Esophagus (tissue), 2 donors: ENCODE results near the gene SPCS2. TPM values are rescaled to one million over a fixed set of nuclear protein-coding genes. Genes with fewer than 3 reads are reported as not detected.
"Not testable (repeated sequence)": the region's sequence is repeated elsewhere in the genome, so short reads cannot be mapped to it uniquely, and the experiment has no call there.

Source experiments
- H3K27ac ChIP-seq, 2 donors: one replicate each; pipeline ENCODE4 v1.5.1; 2013; ENCODE audit warnings: low read depth in 2 of 2, mild to moderate bottlenecking in 2 of 2, inconsistent platforms in 1 of 2, low read length in 1 of 2, moderate library complexity in 1 of 2
- H3K27me3 ChIP-seq, 2 donors: one replicate each; pipeline ENCODE4 v1.6.1; 2013; ENCODE audit warnings: low read length in 2 of 2, control low read depth in 1 of 2, mild to moderate bottlenecking in 1 of 2; ENCODE audit not compliant: insufficient read depth in 2 of 2, control insufficient read depth in 1 of 2
- H3K36me3 ChIP-seq, 2 donors: one replicate each; pipeline ENCODE4 v1.6.1; 2013; ENCODE audit warnings: low read length in 1 of 2; ENCODE audit not compliant: control insufficient read depth in 2 of 2, insufficient read depth in 2 of 2
- H3K4me1 ChIP-seq, 2 donors: one replicate each; pipeline ENCODE4 v1.6.1; 2013; ENCODE audit warnings: low read length in 1 of 2; ENCODE audit not compliant: control insufficient read depth in 2 of 2, insufficient read depth in 2 of 2
- H3K4me3 ChIP-seq, 2 donors: one replicate each; pipeline ENCODE4 v1.5.1; 2013; ENCODE audit warnings: low read length in 2 of 2, mild to moderate bottlenecking in 2 of 2, low read depth in 1 of 2, moderate library complexity in 1 of 2
- H3K9me3 ChIP-seq, 2 donors: one replicate each; pipeline ENCODE4 v1.6.1; 2013; ENCODE audit warnings: mild to moderate bottlenecking in 2 of 2, low read depth in 1 of 2, low read length in 1 of 2, moderate library complexity in 1 of 2; ENCODE audit not compliant: control insufficient read depth in 2 of 2, insufficient read depth in 1 of 2
- WGBS, 2 donors: extraction: QIAGEN DNeasy Blood & Tissue Kit; methylation state at CpG; one replicate each; pipeline ENCODE4 v1.1.7; 2013; 5-methylcytosine and 5-hydroxymethylcytosine counted together
- polyA plus RNA-seq, 2 donors: library from polyadenylated mRNA; stranded (reverse); fragments of 200-250 nt; gene quantifications; one replicate each; pipeline ENCODE4 v1.2.3, GENCODE V29; 2013
- donor health status: healthy with polysubstance abuse.
- donor health status: Bipolar disorder and iron deficiency.

SPCS2 gene
- polyA plus RNA-seq, 2 donors, result 86.6 to 95.2 TPM

DNA sequence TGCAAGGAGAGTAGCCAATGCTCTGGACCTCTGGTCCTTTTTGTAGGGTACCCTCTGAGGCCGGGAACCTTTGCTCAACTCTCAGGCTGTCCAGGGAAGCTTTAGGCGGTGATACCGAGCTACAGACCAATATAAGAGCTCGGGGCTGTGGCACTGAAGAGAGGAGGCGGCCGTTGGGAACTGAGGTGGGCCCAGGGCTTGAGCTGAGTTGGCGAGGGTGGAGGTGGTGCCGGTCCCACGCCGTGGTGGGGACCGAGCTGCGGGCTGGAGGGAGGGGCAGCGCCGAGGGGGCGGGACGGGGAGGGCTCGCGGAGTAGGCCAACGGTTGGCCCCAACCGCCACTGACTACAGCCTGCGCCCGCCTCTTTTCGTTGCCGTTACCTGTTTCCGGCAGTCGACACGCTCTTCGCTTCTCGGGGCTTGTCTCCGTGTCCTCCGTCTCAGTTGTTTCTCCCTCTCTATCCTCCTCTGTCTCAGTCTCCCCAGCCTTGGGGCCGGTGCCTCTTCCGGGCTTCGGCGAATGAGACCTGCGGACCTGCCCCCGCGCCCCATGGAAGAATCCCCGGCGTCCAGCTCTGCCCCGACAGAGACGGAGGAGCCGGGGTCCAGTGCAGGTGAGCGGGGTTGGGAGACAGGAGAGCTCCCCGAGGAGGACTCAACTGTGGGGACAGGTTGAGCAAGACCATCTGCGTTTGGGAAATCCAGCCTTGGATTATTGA is 39.6 kb downstream of the SPCS2 start, which contains the start of gene NEU3:
Gene NEU3, plus strand, starts transcription at position 393 of the 719 bp plus-strand sequence. Its CDS starts 128 bp downstream, at position 521.
- Histone ChIP-seq H3K36me3 (no peaks in the 10 kb centered on the region), H3K4me1 (peaks cover 0 to 2% of the 10 kb centered on the region in 2 donors), H3K9me3 (no peaks in the 10 kb centered on the region), H3K27me3 (no peaks in the 10 kb centered on the region), H3K4me3 (peak within 1 kb of the TSS; percentile 63 to 83), H3K27ac (peak within 1 kb of the TSS; percentile 60 to 72)
- WGBS, 2 donors, result 0 to 1% methylated on average over 32 to 46 of the region's 46 CpGs

DNA sequence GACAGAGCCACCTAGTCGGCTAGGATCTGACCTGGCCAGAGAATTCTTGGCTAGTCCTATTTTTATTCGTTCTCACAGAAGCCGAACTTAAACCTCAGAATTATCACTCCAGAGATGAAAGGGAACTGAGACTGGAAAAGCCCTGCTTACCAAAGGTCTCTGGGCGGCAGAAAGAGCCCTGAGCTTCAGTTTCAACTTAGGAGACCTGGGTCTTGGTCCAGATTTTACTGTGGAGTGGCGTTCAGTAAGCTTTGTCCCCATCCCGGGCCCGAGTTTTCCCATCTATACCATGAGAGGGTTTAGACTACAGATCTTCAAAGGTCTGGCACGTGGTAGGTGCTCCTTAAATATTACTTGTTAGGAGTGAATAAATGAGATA is 40.2 kb downstream of the SPCS2 start:
- peak overlapping the region; percentile 63 to 83 for H3K4me3 ChIP-seq
- WGBS, 2 donors, result 4 to 5% methylated on average over 8 of the region's 8 CpGs
- H3K9me3 ChIP-seq, result no peaks in the 10 kb centered on the region
- no peaks in the 10 kb centered on the region for H3K27me3 ChIP-seq
- H3K27ac ChIP-seq, result peak overlapping the region in 1 of 2 donors; percentile 72
- peaks cover 0 to 2% of the 10 kb centered on the region in 2 donors for H3K4me1 ChIP-seq
- peaks cover 0 to under 1% of the 10 kb centered on the region in 2 donors for H3K36me3 ChIP-seq

DNA sequence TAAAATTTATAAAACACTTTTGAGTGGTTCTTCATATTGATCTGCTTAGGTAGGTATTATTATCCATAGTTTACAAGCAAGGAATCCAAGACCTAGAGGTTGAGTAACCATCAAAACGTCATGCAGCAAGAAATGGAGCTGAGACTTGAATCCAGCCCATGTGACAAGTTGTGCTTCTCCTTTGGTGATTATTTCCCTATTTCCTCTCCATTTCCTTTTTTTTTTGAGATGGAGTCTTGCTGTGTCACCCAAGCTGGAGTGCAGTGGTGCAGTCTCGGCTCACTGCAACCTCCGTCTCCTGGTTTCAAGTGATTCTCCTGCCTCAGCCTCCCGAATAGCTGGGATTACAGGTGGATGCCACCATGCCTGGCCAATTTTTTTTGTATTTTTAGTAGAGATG is 41.1 kb downstream of the SPCS2 start:
- not testable (repeated sequence) for H3K4me1 ChIP-seq, H3K9me3 ChIP-seq, H3K4me3 ChIP-seq, H3K27ac ChIP-seq, H3K36me3 ChIP-seq, H3K27me3 ChIP-seq
- 91 to 96% methylated on average over 4 of the region's 4 CpGs for WGBS, 2 donors

DNA sequence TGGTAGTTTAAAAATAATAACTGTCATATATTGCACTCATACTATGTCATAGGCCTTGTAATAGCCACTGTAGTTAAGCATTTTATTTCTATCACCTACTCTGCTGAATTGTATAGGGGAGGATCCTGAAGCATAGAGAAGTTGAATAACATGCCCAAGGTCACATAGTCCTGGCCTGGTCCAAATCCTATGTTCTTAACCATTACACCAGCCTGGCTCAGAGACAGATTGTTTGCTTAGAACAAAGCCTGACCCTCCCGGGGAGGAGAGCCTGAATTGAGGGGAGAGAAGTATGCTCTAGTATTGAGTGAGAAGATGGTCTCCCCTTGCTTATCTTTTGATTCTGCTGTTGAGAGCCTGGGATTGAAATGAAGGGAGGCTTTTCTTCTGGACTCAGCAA is 41.9 kb downstream of the SPCS2 start:
- 52 to 63% methylated on average over 1 of the region's 1 CpG for WGBS, 2 donors
- Histone ChIP-seq H3K36me3 (peaks cover 2 to 7% of the 10 kb centered on the region in 2 donors), H3K9me3 (no peaks in the 10 kb centered on the region), H3K27ac (no peak overlapping the region), H3K4me3 (no peak overlapping the region), H3K4me1 (peaks cover 0 to 2% of the 10 kb centered on the region in 2 donors), H3K27me3 (no peaks in the 10 kb centered on the region)

DNA sequence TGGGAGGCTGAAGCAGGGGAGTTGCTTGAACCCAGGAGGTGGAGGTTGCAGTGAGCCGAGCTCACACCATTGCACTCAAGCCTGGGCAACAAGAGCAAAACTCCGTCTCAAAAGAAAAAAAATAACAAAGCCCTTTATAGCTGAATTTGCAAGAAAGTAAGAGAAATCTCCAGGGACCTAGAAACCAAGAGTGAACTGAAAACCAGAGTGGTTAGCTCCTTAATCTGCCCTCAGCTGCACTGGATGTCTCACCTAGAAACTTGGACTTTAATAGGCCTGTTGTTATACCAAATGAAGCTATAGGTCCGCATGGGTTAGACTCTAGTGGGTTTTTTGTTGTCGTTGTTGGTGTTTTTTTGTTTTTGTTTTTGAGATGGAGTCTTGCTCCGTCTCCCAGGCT is 43.8 kb downstream of the SPCS2 start:
- Histone ChIP-seq H3K4me1 (peaks cover 0 to 2% of the 10 kb centered on the region in 2 donors), H3K27ac (no peak overlapping the region), H3K9me3 (no peaks in the 10 kb centered on the region), H3K4me3 (no peak overlapping the region), H3K27me3 (no peaks in the 10 kb centered on the region), H3K36me3 (peaks cover 2 to 8% of the 10 kb centered on the region in 2 donors)
- WGBS, 2 donors, result 92% methylated on average over 5 of the region's 5 CpGs

DNA sequence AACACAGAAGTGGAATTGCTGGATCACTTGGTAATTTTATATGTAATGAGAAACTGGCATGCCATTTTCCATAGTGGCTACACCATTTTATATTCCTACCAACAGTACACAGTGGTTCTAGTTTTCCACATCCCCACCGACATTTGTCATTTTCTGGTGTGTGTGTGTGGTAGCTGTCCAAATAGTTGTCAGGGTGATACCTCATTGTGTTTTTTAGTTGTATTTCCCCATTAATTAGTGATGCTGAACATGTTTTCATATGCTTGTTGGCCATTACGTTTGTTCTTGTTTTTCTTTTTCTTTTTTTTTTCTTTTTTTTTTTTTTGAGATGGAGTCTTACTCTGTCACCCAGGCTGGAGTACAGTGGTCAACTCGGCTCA is 51.9 kb downstream of the SPCS2 start:
- WGBS, 2 donors, result 87 to 96% methylated on average over 3 of the region's 3 CpGs
- Histone ChIP-seq H3K27me3 (no peaks in the 10 kb centered on the region), H3K27ac (no peak overlapping the region), H3K4me1 (no peaks in the 10 kb centered on the region), H3K36me3 (peaks cover 0 to 5% of the 10 kb centered on the region in 2 donors), H3K9me3 (no peaks in the 10 kb centered on the region), H3K4me3 (no peak overlapping the region)

DNA sequence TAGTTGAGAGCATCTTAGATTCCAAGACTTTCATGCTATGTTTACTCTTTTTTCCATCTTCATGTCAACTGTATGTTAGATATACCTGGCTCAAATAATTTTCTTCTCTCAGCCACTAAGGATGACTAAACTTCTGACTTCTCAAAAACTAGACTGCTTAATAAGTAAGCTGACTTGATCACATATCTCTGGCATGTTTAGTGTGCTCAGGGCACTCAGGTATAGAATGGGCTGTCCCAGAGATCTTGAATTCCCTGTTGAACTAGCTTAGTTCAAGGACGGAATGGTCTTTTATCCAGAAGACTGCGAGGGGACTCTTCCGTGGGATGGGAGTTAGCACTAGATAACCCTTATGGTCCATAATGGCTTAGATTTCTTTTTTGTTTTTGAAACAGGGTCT is 52.6 kb downstream of the SPCS2 start:
- no peaks in the 10 kb centered on the region for H3K4me1 ChIP-seq
- 89 to 93% methylated on average over 3 of the region's 3 CpGs for WGBS, 2 donors
- no peak overlapping the region for H3K4me3 ChIP-seq
- H3K27ac ChIP-seq, result no peak overlapping the region
- no peaks in the 10 kb centered on the region for H3K9me3 ChIP-seq
- peaks cover 0 to 10% of the 10 kb centered on the region in 2 donors for H3K36me3 ChIP-seq
- no peaks in the 10 kb centered on the region for H3K27me3 ChIP-seq

DNA sequence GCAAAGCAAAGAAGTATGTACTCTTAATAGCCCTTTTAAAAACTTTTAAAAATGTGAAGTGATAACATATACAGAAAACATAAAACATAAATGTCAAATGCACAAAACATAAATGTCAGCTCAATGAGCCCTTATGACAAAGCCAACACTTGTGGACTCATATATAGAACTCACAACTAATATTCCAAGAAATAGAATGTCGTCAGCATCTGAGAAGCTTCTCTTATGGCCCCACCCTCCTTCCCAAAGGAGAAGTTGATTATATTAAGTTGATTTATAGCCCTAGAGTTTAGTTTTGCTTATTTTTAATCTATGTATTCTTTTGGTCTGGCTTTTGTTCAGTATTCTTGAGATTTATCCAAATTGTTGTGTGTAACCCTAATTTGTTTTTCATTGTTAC is 53.5 kb downstream of the SPCS2 start:
- no peak overlapping the region for H3K27ac ChIP-seq

DNA sequence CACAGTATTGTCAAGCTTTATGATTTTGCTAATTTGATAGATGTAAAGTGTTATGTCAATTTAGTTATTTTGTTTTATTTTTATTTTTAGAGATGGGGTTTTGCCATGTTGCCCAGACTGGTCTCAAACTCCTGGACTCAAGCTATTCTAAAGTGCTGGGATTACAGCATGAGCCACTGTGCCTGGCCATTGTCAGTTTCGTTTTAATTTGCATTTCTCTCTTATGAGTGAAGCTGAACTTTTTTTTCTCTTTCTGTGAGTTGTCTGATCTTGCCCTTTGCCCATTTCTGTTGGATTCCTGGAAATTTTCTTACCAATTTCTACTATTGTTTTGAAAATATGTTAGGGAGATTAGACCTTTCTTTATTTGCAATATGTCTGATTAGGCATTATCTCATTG is 55.1 kb downstream of the SPCS2 start:
- H3K36me3 ChIP-seq, result peaks cover 0 to 11% of the 10 kb centered on the region in 2 donors
- no peaks in the 10 kb centered on the region for H3K27me3 ChIP-seq
- no peaks in the 10 kb centered on the region for H3K9me3 ChIP-seq
- no peak overlapping the region for H3K4me3 ChIP-seq
- H3K27ac ChIP-seq, result no peak overlapping the region
- no peaks in the 10 kb centered on the region for H3K4me1 ChIP-seq
- 56 to 81% methylated on average over 1 of the region's 1 CpG for WGBS, 2 donors

More for the DNA sequence above, 53.5 kb downstream of the SPCS2 start:
- H3K9me3 ChIP-seq, result no peaks in the 10 kb centered on the region
- H3K27me3 ChIP-seq, result no peaks in the 10 kb centered on the region
- H3K4me3 ChIP-seq, result no peak overlapping the region
- 92 to 100% methylated on average over 1 of the region's 1 CpG for WGBS, 2 donors
- H3K36me3 ChIP-seq, result peaks cover 0 to 11% of the 10 kb centered on the region in 2 donors
- no peaks in the 10 kb centered on the region for H3K4me1 ChIP-seq

DNA sequence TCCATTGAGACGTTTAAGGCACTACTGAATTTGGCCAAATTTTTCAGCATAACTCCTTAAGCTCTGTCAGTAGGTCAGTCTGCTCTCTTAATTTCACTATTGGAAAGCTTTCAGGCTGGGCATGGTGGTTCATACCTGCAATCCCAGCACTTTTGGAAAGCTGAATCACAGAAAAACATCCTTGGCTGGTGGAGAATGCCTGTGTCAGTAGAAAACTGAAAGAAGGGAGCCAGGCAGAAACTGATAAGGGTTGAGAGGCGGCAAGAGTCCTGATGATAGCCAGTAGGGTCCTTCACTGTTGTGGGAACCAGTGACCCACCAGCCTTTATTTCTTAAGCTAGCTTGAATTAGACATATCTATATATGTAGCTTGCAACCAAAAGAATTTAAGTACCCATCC is 62.3 kb downstream of the SPCS2 start:
- H3K36me3 ChIP-seq, result peaks cover 0 to 4% of the 10 kb centered on the region in 2 donors
- H3K4me3 ChIP-seq, result no peak overlapping the region
- no peak overlapping the region for H3K27ac ChIP-seq
- H3K9me3 ChIP-seq, result no peaks in the 10 kb centered on the region
- WGBS, 2 donors, result 87 to 93% methylated on average over 2 of the region's 2 CpGs
- H3K4me1 ChIP-seq, result no peaks in the 10 kb centered on the region
- no peaks in the 10 kb centered on the region for H3K27me3 ChIP-seq
